ENCODE measurements around the gene PLXNA1.

PLXNA1 gene

DNA sequence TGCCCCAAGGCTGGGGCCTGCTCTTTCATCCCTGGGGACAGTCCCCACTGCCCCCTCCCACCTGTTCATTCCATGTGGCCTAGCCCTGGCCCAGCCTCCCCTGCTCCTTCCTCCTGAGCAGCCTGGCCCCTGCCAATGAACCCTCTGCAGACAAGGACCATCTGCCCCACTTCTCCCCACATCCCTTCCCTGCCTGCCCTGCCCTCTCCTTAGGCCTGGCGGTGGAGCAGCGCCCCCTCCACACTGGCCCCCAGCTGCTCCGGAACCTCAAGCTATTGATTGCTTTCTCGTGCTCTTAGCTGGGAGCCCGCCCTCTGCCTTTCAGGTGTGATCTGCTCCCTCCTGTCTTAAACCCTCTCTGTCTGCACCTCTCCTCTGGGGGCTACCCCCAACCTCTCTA, 8.0 kb downstream of the PLXNA1 start:
- no peak overlapping the region for H3K27ac ChIP-seq (ENCODE audit: low read length)
- H3K4me3 ChIP-seq (ENCODE audit: low read depth in 1 of 2, low read length in 2 of 2): no peak overlapping the region

DNA sequence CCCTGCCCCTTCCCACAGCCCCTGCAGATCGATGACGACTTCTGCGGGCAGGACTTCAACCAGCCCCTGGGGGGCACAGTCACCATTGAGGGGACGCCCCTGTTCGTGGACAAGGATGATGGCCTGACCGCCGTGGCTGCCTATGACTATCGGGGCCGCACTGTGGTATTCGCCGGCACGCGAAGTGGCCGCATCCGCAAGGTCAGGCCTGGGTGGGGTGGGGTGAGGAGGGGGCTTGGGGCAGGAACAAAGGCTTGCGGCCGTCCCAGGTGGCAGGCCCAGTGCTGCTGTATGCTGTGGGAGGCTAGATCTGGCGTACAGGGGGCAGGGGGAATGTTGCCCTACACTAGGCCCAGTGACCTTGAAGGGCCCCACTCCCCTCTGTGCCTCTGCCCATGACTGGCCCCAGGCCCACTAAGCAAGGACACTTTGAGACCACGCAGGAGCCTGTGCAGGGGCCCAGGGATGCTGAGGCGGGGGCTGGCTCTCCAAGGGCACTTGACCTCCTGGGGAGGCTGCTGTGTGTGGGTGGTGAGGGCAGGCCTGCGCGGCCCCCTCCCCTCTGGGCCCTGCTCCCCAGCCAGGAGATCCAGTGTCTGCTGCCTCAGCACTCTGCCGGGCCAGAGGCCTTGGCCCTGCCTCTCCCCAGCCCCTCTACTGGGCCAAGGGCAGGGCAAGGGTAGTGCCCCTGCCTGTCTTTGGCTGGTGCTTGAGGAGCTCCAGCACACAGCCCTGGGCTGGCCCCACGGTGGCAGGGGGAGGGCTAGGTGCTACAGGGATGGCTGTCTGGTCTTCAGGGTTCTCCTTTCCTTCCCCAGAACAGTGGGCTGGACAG, 8.7 kb downstream of the PLXNA1 start:
- H3K9me3 ChIP-seq (ENCODE audit: control insufficient read depth in 1 of 2, low read length in 2 of 2): no peaks in the 10 kb centered on the region
- peaks cover 0 to 6% of the 10 kb centered on the region in 2 donors for H3K4me1 ChIP-seq (ENCODE audit: control insufficient read depth in 1 of 2, insufficient read depth in 2 of 2, low read length in 2 of 2)
- H3K27me3 ChIP-seq (ENCODE audit: low read depth, low read length): no peaks in the 10 kb centered on the region
- peaks cover 0 to 21% of the 10 kb centered on the region in 2 donors for H3K36me3 ChIP-seq (ENCODE audit: control insufficient read depth in 1 of 2, insufficient read depth in 2 of 2, low read length in 2 of 2)
- H3K4me3 ChIP-seq (ENCODE audit: low read depth in 1 of 2, low read length in 2 of 2): no peak overlapping the region
- no peak overlapping the region for H3K27ac ChIP-seq (ENCODE audit: low read length)

More for the DNA sequence above, 8.0 kb downstream of the PLXNA1 start:
- H3K4me1 ChIP-seq (ENCODE audit: control insufficient read depth in 1 of 2, insufficient read depth in 2 of 2, low read length in 2 of 2): peaks cover 0 to 12% of the 10 kb centered on the region in 2 donors
- peaks cover 0 to 21% of the 10 kb centered on the region in 2 donors for H3K36me3 ChIP-seq (ENCODE audit: control insufficient read depth in 1 of 2, insufficient read depth in 2 of 2, low read length in 2 of 2)
- H3K9me3 ChIP-seq (ENCODE audit: control insufficient read depth in 1 of 2, low read length in 2 of 2): no peaks in the 10 kb centered on the region
- H3K27me3 ChIP-seq (ENCODE audit: low read depth, low read length): no peaks in the 10 kb centered on the region

DNA sequence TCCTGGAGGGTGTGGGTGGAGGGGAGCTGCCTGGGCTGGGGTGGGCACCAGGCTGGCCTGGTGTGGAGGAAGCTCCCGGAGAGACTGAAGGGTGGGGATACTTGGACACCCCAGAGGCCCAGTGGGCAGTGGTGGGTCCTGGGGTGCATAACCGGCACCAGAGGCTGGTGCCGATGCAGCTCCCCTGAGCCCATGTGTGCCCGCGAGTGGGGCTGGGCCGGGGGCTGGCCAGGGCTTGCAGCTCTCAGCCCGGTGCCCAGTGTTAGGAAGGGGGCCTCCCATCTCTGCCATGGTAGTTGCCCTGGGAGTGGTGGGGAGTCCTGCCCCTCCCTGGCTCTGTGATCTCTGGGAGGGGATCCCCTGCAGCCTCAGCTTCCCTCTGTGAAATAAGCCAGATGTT, 9.3 kb downstream of the PLXNA1 start:
- Histone ChIP-seq H3K4me3 (ENCODE audit: low read depth in 1 of 2, low read length in 2 of 2) (no peak overlapping the region), H3K9me3 (ENCODE audit: control insufficient read depth in 1 of 2, low read length in 2 of 2) (no peaks in the 10 kb centered on the region), H3K27me3 (ENCODE audit: low read depth, low read length) (no peaks in the 10 kb centered on the region), H3K36me3 (ENCODE audit: control insufficient read depth in 1 of 2, insufficient read depth in 2 of 2, low read length in 2 of 2) (peaks cover 0 to 21% of the 10 kb centered on the region in 2 donors), H3K27ac (ENCODE audit: low read length) (no peak overlapping the region), H3K4me1 (ENCODE audit: control insufficient read depth in 1 of 2, insufficient read depth in 2 of 2, low read length in 2 of 2) (no peaks in the 10 kb centered on the region)

DNA sequence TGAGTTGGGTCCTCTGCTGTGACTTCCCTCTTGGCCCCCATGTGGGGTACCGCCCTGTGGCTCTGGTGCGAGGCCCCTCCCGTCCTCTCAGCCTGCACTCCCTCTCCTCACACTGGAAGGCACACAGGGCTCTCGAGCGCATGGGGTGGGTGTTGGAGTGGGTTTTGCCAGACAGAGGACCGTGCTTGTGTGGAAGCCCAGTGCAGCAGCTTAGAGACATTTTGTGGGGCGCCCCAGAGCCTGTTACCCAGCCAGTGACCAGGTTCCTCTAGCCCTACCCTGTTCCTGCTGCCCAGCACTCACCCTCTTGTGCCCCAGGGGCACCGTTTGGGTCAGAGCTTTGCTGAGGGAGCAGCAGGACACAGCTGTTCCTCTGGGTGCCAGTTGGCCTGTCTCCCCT, 9.9 kb downstream of the PLXNA1 start:
- Histone ChIP-seq H3K36me3 (ENCODE audit: control insufficient read depth in 1 of 2, insufficient read depth in 2 of 2, low read length in 2 of 2) (peaks cover 0 to 21% of the 10 kb centered on the region in 2 donors), H3K27ac (ENCODE audit: low read length) (no peak overlapping the region), H3K4me1 (ENCODE audit: control insufficient read depth in 1 of 2, insufficient read depth in 2 of 2, low read length in 2 of 2) (no peaks in the 10 kb centered on the region)

DNA sequence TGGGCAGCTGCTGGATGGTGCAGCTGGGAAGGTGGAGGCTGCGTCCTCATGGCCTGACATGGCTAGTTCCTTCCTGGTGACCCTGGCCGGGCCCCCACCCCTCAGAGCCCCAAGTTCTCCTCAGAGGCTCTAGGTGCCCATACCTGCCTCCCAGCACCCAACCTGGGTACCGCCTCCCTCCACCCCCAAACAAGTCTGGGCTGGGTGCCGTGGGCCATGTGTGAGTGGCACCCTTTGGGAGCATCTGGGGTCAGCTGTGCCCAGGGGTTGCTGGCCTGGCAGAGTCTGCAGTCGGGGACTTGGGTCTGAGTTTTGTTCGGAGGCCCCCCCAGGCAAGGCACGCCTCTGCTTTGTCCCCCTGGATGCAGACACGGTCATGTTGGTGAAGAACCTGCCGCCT, 10.5 kb downstream of the PLXNA1 start:
- Histone ChIP-seq H3K9me3 (ENCODE audit: control insufficient read depth in 1 of 2, low read length in 2 of 2) (no peaks in the 10 kb centered on the region), H3K36me3 (ENCODE audit: control insufficient read depth in 1 of 2, insufficient read depth in 2 of 2, low read length in 2 of 2) (peaks cover 0 to 21% of the 10 kb centered on the region in 2 donors), H3K4me3 (ENCODE audit: low read depth in 1 of 2, low read length in 2 of 2) (no peak overlapping the region), H3K4me1 (ENCODE audit: control insufficient read depth in 1 of 2, insufficient read depth in 2 of 2, low read length in 2 of 2) (no peaks in the 10 kb centered on the region), H3K27me3 (ENCODE audit: low read depth, low read length) (no peaks in the 10 kb centered on the region), H3K27ac (ENCODE audit: low read length) (no peak overlapping the region)

More for the DNA sequence above, 9.9 kb downstream of the PLXNA1 start:
- H3K4me3 ChIP-seq (ENCODE audit: low read depth in 1 of 2, low read length in 2 of 2): no peak overlapping the region
- no peaks in the 10 kb centered on the region for H3K9me3 ChIP-seq (ENCODE audit: control insufficient read depth in 1 of 2, low read length in 2 of 2)
- no peaks in the 10 kb centered on the region for H3K27me3 ChIP-seq (ENCODE audit: low read depth, low read length)

DNA sequence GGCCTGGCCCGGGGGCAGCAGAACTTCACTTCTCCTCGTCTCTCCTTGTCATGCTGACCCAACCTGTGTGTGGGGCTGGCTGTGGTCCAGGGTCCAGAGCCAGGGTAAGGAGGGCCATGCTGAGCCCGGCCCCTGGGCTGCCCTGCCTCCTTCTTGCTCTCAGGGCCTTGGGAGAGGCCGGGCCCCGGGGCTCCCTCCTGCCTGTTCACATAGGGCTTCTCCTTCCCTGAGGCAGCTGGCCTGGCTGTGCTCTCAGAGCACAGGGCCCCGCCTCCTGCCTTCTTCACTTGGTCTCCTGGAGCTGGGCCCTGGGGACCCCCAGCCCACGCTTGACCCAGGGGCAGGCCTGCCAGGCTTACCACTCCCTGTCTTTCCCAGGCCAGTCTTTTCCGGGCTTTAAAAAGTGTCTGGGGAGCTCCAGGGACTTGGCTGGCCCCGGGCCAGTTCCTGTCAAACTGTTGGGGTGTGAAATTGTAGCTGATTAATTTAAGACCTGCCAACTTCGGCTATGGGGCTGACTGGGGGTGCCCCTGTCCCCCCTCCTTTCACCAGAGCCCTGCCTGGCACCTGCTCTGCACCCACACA, 11.8 kb downstream of the PLXNA1 start:
- H3K36me3 ChIP-seq (ENCODE audit: control insufficient read depth in 1 of 2, insufficient read depth in 2 of 2, low read length in 2 of 2): peaks cover 0 to 16% of the 10 kb centered on the region in 2 donors
- no peaks in the 10 kb centered on the region for H3K9me3 ChIP-seq (ENCODE audit: control insufficient read depth in 1 of 2, low read length in 2 of 2)
- H3K27me3 ChIP-seq (ENCODE audit: low read depth, low read length): no peaks in the 10 kb centered on the region
- no peak overlapping the region for H3K27ac ChIP-seq (ENCODE audit: low read length)
- H3K4me1 ChIP-seq (ENCODE audit: control insufficient read depth in 1 of 2, insufficient read depth in 2 of 2, low read length in 2 of 2): peaks cover 0 to 5% of the 10 kb centered on the region in 2 donors
- no peak overlapping the region for H3K4me3 ChIP-seq (ENCODE audit: low read depth in 1 of 2, low read length in 2 of 2)

DNA sequence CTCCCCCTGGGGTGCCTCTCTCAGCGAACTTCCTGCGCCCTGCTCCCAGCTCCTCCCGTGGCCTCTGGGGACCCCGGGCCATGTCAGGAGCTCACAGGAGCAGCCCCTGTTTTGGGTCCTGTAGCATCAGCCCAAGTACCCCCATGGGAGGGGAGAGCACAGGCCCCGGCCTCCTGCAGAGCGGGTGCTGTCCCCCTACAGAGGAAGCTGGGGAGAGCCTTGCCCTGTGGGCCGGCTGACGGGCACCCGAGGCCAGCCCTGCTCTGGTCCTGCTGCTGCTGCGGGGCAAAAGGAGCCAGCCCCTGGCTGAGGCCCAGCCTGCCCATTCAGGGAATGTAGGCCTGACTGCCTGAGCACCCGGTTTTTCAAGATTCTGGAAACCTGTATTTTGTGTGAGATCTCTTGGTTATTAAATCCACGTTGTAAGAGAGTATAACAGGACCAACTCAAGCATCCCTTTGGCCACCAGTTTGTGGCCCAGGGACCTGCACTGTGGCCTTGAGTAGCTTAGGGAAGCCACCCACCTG, 12.4 kb downstream of the PLXNA1 start:
- Histone ChIP-seq H3K27me3 (ENCODE audit: low read depth, low read length) (no peaks in the 10 kb centered on the region), H3K4me3 (ENCODE audit: low read depth in 1 of 2, low read length in 2 of 2) (no peak overlapping the region), H3K4me1 (ENCODE audit: control insufficient read depth in 1 of 2, insufficient read depth in 2 of 2, low read length in 2 of 2) (peaks cover 0 to 10% of the 10 kb centered on the region in 2 donors), H3K36me3 (ENCODE audit: control insufficient read depth in 1 of 2, insufficient read depth in 2 of 2, low read length in 2 of 2) (peaks cover 0 to 16% of the 10 kb centered on the region in 2 donors), H3K9me3 (ENCODE audit: control insufficient read depth in 1 of 2, low read length in 2 of 2) (no peaks in the 10 kb centered on the region), H3K27ac (ENCODE audit: low read length) (no peak overlapping the region)

DNA sequence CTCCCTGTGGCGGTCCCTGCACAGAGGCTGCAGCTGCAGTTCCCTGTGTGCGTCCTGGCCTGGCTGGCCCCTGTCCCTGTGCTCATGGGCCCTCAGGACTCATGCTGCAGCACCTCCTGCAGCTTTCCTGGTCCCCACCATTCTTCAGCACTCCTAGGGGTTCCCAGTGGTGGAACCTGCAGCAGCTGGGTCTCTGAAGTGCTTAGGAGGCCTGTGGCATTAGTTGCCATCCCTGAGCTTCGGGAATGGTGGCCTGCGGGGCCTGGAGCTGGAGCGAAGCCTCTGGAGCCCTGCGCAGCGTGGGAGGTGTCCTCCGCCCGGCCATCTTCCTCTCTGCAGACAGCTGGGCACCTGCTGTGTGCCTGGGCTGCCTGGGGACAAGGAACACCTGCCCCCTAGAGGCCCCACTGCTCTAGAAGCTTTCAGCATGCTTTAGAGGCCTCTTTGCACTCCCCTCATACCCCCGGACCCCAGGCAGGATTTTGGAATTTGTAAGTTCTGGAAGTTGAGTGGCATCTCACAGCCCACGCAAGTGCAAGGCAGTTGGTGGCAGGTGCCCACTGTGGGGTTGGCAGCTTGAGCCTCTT, 13.1 kb downstream of the PLXNA1 start:
- no peaks in the 10 kb centered on the region for H3K27me3 ChIP-seq (ENCODE audit: low read depth, low read length)
- no peak overlapping the region for H3K27ac ChIP-seq (ENCODE audit: low read length)
- H3K4me3 ChIP-seq (ENCODE audit: low read depth in 1 of 2, low read length in 2 of 2): no peak overlapping the region
- H3K36me3 ChIP-seq (ENCODE audit: control insufficient read depth in 1 of 2, insufficient read depth in 2 of 2, low read length in 2 of 2): peaks cover 0 to 12% of the 10 kb centered on the region in 2 donors
- peaks cover 0 to 12% of the 10 kb centered on the region in 2 donors for H3K4me1 ChIP-seq (ENCODE audit: control insufficient read depth in 1 of 2, insufficient read depth in 2 of 2, low read length in 2 of 2)
- no peaks in the 10 kb centered on the region for H3K9me3 ChIP-seq (ENCODE audit: control insufficient read depth in 1 of 2, low read length in 2 of 2)

DNA sequence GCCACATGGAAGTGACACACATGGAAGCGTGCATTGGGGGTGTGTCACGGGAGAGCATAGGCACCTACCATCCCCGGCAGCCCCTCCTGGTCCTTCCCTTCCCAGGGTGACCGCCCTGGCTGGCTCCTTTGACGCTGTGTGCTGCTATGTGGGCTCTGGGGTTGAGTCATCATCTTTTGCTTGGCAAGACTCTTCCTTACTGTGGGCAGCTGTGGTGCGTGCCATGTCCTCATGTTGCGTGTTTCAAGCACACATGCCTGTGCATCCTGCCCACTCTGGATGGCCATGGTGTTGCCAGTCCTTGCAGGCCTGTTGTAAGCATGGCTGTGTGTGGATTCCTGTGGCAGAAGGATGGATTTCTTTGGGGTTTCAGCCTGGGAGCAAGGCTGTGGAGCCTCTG, 14.0 kb downstream of the PLXNA1 start:
- Histone ChIP-seq H3K4me3 (ENCODE audit: low read depth in 1 of 2, low read length in 2 of 2) (no peak overlapping the region), H3K4me1 (ENCODE audit: control insufficient read depth in 1 of 2, insufficient read depth in 2 of 2, low read length in 2 of 2) (peaks cover 0 to 21% of the 10 kb centered on the region in 2 donors), H3K9me3 (ENCODE audit: control insufficient read depth in 1 of 2, low read length in 2 of 2) (no peaks in the 10 kb centered on the region), H3K27me3 (ENCODE audit: low read depth, low read length) (no peaks in the 10 kb centered on the region), H3K27ac (ENCODE audit: low read length) (no peak overlapping the region), H3K36me3 (ENCODE audit: control insufficient read depth in 1 of 2, insufficient read depth in 2 of 2, low read length in 2 of 2) (peaks cover 0 to 3% of the 10 kb centered on the region in 2 donors)

DNA sequence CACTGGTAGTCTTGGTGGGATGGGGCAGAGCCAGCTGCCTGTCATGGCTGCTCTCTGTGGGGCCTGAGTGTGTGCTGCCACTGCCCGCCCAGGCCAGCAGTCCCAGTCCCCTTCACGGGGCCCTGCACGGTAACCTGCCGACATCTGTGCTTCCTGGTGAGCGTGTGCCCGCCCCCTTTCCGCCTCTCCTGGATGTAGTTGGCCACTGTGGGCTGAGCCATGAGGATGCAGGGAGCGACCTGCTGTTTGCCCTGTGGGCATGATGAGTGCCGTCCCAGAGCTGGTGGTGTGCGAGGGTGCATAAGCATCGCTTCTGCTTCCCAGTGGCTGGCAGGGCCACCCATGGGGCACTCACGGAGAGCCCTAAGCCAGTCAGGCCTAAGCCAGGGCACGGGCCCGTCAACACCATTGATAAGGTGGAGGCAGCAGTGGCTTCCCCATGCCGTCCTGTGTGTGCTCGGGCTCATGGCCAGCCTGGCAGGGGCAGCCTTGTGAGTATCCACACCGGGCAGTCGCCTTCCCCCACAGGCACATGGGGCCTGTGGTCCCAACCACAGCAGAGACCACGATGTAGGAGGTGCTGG, 14.6 kb downstream of the PLXNA1 start:
- H3K27me3 ChIP-seq (ENCODE audit: low read depth, low read length): no peaks in the 10 kb centered on the region
- no peaks in the 10 kb centered on the region for H3K9me3 ChIP-seq (ENCODE audit: control insufficient read depth in 1 of 2, low read length in 2 of 2)
- H3K4me1 ChIP-seq (ENCODE audit: control insufficient read depth in 1 of 2, insufficient read depth in 2 of 2, low read length in 2 of 2): peaks cover 0 to 27% of the 10 kb centered on the region in 2 donors
- H3K4me3 ChIP-seq (ENCODE audit: low read depth in 1 of 2, low read length in 2 of 2): no peak overlapping the region
- H3K36me3 ChIP-seq (ENCODE audit: control insufficient read depth in 1 of 2, insufficient read depth in 2 of 2, low read length in 2 of 2): no peaks in the 10 kb centered on the region
- H3K27ac ChIP-seq (ENCODE audit: low read length): no peak overlapping the region

DNA sequence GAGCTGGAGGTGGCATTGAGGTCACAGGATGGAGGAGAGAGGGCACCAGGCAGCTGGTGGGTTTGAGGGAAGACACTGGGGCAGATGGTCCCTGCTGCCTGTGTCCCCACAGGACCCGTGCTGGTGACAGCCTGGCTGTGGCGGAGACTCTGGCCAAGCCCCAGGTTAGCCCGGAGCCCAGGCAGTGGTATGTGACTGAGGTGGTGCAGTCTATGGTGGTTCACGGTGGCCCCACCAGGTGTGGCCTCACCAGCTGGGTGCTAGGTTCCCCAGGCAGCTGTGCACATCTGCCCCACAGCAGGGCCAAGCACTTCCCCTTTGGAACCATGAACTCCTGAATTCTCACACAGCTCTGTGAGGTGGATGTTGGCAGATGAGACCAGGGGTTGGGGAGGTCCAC, 15.4 kb downstream of the PLXNA1 start:
- Histone ChIP-seq H3K4me1 (ENCODE audit: control insufficient read depth in 1 of 2, insufficient read depth in 2 of 2, low read length in 2 of 2) (peaks cover 0 to 30% of the 10 kb centered on the region in 2 donors), H3K27ac (ENCODE audit: low read length) (no peak overlapping the region), H3K9me3 (ENCODE audit: control insufficient read depth in 1 of 2, low read length in 2 of 2) (no peaks in the 10 kb centered on the region), H3K27me3 (ENCODE audit: low read depth, low read length) (no peaks in the 10 kb centered on the region), H3K36me3 (ENCODE audit: control insufficient read depth in 1 of 2, insufficient read depth in 2 of 2, low read length in 2 of 2) (no peaks in the 10 kb centered on the region), H3K4me3 (ENCODE audit: low read depth in 1 of 2, low read length in 2 of 2) (no peak overlapping the region)

All from muscle layer of duodenum (tissue), 2 donors.